ENCODE data around the gene LIMCH1. TPM values are rescaled to one million over a fixed set of nuclear protein-coding genes. Genes with fewer than 3 reads are reported as not detected.

The LIMCH1 gene
- total and polyA plus RNA-seq, 12 donors: 28.2 to 206 (median 62.3) TPM

DNA sequence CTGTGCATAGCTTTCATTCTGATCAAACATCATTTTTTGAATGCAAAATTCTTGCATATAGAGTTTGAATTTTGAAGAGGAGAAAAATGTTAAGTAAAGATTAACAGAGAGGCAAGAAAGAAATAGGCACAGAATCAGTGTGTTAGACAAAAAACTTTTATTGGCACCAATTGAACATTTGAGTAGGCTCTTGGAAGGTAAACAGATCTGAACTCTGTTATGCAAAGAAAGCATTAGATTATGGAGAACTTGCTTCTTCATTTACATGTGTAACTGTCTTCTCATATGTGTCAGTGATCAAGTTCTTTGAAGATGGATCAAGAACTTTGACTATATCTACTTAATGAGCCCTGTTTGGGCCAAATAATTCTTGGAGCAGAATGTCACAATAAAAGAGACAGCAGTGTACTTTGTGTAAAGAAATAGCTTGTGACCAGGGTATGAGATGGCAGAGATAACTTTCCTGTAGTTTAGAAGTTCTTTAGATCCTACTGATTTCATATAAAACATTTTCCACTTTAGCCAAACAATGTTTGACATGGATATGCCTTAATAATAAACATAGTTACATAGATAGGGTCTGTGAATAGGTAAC, 61.3 kb downstream of the LIMCH1 start:
- H3K4me1 ChIP-seq (replicated peaks in 1 of 2): no peaks in the 10 kb centered on the region

DNA sequence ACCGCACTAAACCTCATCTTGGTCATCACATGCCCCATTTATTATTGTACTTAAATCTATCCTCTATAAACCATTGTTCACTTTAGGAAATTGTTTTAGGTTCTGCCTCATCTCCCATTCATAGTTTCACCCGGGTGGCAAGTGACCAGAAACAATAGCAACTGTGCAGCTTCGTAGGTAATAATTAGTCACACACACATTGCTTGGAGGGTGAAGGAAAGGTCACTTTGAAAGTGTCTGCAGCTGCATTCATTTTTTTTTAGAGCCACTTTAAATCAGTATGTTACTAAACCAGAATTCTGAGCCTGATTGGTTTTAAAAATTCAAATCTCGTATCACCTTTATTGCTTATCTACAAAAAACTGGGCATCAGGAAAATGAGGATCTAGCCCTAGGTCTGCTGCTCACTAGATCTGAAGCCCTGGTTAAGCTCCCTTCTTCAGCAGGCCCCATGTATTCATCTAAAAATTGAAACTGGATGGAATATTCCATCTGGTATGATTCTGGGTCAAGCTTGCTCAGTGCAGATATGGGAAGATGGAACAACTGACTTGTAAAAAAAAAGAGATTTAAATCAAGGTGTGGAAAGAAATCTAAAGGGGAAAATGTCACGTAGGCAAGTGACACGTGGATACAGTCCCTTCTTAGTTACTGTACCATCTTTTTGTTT, 62.4 kb downstream of the LIMCH1 start:
- no peaks in the 10 kb centered on the region for H3K36me3 ChIP-seq (replicated peaks in 1 of 2)
- intact Hi-C loops (cut with DNase I): no loop called here
- TF ChIP-seq POLR2A (IDR thresholded peaks at IDR 0.05): no peak
- TF ChIP-seq, protein P1, sequence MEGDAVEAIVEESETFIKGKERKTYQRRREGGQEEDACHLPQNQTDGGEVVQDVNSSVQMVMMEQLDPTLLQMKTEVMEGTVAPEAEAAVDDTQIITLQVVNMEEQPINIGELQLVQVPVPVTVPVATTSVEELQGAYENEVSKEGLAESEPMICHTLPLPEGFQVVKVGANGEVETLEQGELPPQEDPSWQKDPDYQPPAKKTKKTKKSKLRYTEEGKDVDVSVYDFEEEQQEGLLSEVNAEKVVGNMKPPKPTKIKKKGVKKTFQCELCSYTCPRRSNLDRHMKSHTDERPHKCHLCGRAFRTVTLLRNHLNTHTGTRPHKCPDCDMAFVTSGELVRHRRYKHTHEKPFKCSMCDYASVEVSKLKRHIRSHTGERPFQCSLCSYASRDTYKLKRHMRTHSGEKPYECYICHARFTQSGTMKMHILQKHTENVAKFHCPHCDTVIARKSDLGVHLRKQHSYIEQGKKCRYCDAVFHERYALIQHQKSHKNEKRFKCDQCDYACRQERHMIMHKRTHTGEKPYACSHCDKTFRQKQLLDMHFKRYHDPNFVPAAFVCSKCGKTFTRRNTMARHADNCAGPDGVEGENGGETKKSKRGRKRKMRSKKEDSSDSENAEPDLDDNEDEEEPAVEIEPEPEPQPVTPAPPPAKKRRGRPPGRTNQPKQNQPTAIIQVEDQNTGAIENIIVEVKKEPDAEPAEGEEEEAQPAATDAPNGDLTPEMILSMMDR (IDR thresholded peaks at IDR 0.05): no peak
- 81 to 84% (median 82%) methylated on average over 6 of the region's 6 CpGs for WGBS, 4 donors
- no peak overlapping the region for H3K4me3 ChIP-seq
- no peak for DNase-seq
- no peak overlapping the region for H3K27ac ChIP-seq
- no peaks in the 10 kb centered on the region for H3K9me3 ChIP-seq (replicated peaks in 1 of 3)
- H3K4me1 ChIP-seq (replicated peaks in 1 of 2): no peaks in the 10 kb centered on the region
- no peaks in the 10 kb centered on the region for H3K27me3 ChIP-seq

More for the DNA sequence above, 61.3 kb downstream of the LIMCH1 start:
- no peak overlapping the region for H3K27ac ChIP-seq
- no peaks in the 10 kb centered on the region for H3K9me3 ChIP-seq (replicated peaks in 1 of 3)
- H3K36me3 ChIP-seq (replicated peaks in 1 of 2): no peaks in the 10 kb centered on the region
- intact Hi-C loops (cut with DNase I): no loop called here
- DNase-seq: no peak
- no peaks in the 10 kb centered on the region for H3K27me3 ChIP-seq
- TF ChIP-seq POLR2A (IDR thresholded peaks at IDR 0.05): no peak
- TF ChIP-seq, protein P1 (IDR thresholded peaks at IDR 0.05): no peak
- H3K4me3 ChIP-seq: no peak overlapping the region

DNA sequence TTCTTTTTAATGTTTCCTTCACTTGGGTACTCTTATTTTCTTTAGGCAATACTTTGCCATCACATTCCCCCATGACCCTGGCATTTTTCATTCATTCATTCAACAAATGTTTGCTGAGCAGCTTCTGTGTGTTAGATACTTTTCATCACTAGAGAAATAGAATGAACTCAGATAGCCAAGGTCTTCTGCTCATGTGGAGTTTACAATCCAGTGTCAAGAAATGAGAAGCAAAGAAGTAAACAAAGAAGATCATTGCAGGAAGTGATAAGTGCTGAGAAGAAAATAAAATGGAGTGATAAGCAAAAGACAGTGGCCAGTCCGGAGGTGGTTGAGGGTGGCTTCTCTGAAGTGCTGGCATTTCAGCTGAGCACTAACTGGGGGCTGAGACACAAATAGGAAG, 63.1 kb downstream of the LIMCH1 start:
- TF ChIP-seq, protein P1 (IDR thresholded peaks at IDR 0.05): no peak
- no peak for TF ChIP-seq POLR2A (IDR thresholded peaks at IDR 0.05)
- Histone ChIP-seq H3K4me1 (replicated peaks in 1 of 2) (no peaks in the 10 kb centered on the region), H3K4me3 (no peak overlapping the region), H3K27me3 (no peaks in the 10 kb centered on the region), H3K36me3 (replicated peaks in 1 of 2) (no peaks in the 10 kb centered on the region), H3K27ac (no peak overlapping the region), H3K9me3 (replicated peaks in 1 of 3) (no peaks in the 10 kb centered on the region)
- DNase-seq: no peak
- intact Hi-C loops (cut with DNase I): no loop called here
- whole genome bisulfite sequencing, 4 donors: 50 to 85% (median 74%) methylated on average over 1 of the region's 1 CpG

DNA sequence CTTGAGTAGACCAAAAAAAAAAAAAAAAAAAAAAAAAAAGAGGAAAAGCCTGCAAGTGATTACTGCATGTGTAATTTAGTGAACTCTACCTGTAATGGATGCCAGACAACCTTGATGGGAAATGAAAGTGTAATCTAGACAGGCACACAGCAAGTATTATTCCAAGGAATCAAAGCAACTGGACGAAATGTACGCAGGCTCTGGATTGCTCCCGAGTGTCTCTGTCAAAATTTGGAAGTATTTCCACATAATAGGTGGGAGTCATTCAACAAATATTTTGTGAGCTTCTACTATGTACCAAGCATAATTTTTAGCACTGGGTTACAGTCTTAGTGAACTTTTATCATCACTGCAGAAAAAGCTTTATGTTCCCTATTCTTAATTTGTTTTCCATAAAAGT, 64.2 kb downstream of the LIMCH1 start:
- TF ChIP-seq, protein P1 (IDR thresholded peaks at IDR 0.05): no peak
- TF ChIP-seq POLR2A (IDR thresholded peaks at IDR 0.05): no peak
- Histone ChIP-seq H3K4me3 (no peak overlapping the region), H3K27me3 (no peaks in the 10 kb centered on the region), H3K27ac (no peak overlapping the region), H3K9me3 (replicated peaks in 1 of 3) (no peaks in the 10 kb centered on the region), H3K4me1 (replicated peaks in 1 of 2) (no peaks in the 10 kb centered on the region), H3K36me3 (replicated peaks in 1 of 2) (no peaks in the 10 kb centered on the region)
- WGBS, 4 donors: 84 to 93% (median 90%) methylated on average over 3 of the region's 3 CpGs
- intact Hi-C loops (cut with DNase I): no loop called here
- no peak for DNase-seq

All from adrenal gland (tissue), 12 donors.